WTC11 (cell line): Measurements from ENCODE around the gene AKIRIN2.

Experiments used
- JUN ChIP-seq: sonication (generic); formaldehyde crosslinking; IDR thresholded peaks from 2 replicates; pipeline ENCODE4 v1.8.0; 2023; ENCODE audit warnings: mild to moderate bottlenecking, missing genetic modification reagents
- SP1 ChIP-seq: sonication (generic); formaldehyde crosslinking; conservative IDR thresholded peaks from 2 replicates; pipeline ENCODE4 v1.8.1; 2022; ENCODE audit warnings: missing genetic modification reagents
- TF ChIP-seq, protein P1 (sequence below): fragments of 200-600 bp; IDR thresholded peaks from 2 replicates; pipeline ENCODE4 v1.8.0; 2022; ENCODE audit warnings: antibody characterized with exemption
- TF ChIP-seq, protein P2 (sequence below): sonication (generic); formaldehyde crosslinking; IDR thresholded peaks from 2 replicates; pipeline ENCODE4 v1.8.1; 2022; ENCODE audit warnings: low read depth, missing genetic modification reagents, borderline replicate concordance

DNA sequence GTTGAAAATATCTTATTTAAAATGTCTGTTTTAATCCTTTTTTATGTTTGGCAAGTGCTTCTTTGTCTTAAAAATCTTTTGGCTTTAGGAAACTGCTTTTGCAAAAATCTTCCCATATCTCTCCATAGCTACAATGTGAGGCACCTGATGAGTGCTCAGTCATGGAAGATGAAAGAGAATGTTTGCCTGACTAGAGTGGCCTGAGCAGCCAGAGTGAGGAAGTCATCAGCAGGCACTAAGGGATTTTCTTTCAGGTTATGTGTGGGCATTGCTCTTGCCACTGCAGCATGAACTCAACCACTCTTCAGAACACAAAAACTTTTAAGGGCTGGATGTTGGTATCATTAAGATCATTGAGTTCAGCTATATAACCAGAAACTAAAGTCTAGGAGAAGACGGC, 47.9 kb downstream of the AKIRIN2 start:
- TF ChIP-seq, protein P1, sequence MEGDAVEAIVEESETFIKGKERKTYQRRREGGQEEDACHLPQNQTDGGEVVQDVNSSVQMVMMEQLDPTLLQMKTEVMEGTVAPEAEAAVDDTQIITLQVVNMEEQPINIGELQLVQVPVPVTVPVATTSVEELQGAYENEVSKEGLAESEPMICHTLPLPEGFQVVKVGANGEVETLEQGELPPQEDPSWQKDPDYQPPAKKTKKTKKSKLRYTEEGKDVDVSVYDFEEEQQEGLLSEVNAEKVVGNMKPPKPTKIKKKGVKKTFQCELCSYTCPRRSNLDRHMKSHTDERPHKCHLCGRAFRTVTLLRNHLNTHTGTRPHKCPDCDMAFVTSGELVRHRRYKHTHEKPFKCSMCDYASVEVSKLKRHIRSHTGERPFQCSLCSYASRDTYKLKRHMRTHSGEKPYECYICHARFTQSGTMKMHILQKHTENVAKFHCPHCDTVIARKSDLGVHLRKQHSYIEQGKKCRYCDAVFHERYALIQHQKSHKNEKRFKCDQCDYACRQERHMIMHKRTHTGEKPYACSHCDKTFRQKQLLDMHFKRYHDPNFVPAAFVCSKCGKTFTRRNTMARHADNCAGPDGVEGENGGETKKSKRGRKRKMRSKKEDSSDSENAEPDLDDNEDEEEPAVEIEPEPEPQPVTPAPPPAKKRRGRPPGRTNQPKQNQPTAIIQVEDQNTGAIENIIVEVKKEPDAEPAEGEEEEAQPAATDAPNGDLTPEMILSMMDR = no peak
- TF ChIP-seq, protein P2, sequence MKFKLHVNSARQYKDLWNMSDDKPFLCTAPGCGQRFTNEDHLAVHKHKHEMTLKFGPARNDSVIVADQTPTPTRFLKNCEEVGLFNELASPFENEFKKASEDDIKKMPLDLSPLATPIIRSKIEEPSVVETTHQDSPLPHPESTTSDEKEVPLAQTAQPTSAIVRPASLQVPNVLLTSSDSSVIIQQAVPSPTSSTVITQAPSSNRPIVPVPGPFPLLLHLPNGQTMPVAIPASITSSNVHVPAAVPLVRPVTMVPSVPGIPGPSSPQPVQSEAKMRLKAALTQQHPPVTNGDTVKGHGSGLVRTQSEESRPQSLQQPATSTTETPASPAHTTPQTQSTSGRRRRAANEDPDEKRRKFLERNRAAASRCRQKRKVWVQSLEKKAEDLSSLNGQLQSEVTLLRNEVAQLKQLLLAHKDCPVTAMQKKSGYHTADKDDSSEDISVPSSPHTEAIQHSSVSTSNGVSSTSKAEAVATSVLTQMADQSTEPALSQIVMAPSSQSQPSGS (CRISPR knock-in tag) = no peak
- TF ChIP-seq SP1 (no peak), JUN (CRISPR knock-in tag) (no peak)
